BJ (cell line): Measurements from ENCODE around the gene JAGN1. TPM values are rescaled to one million over a fixed set of nuclear protein-coding genes. Genes with fewer than 3 reads are reported as not detected.
"Not testable (repeated sequence)": the region's sequence is repeated elsewhere in the genome, so short reads cannot be mapped to it uniquely, and the experiment has no call there.

ENCODE experiments used
- CTCF ChIA-PET: fragments of 350-600 bp; formaldehyde crosslinking; extraction: SDS; loops from one replicate; lab custom pipeline; 2021; ENCODE audit warnings: antibody characterized with exemption, inconsistent platforms; lab: Yijun Ruan, JAX
- POLR2A ChIA-PET: fragments of 300-600 bp; sonication (Branson Sonifier 250); formaldehyde crosslinking; extraction: SDS; loops from one replicate; lab custom pipeline; 2021; ENCODE audit warnings: antibody characterized with exemption; lab: Charles Lee
- DNase-seq: peaks from one replicate; pipeline ENCODE4 v3.0.0-alpha.2; 2011; ENCODE audit warnings: low read depth
- H3K27me3 ChIP-seq: 2 replicates; pipeline ENCODE4 v1.6.0; 2011; ENCODE audit warnings: low read length; ENCODE audit not compliant: control insufficient read depth, insufficient read depth
- H3K36me3 ChIP-seq: 2 replicates; pipeline ENCODE4 v1.5.1; 2011; ENCODE audit warnings: low read length; ENCODE audit not compliant: control insufficient read depth, insufficient read depth
- H3K4me3 ChIP-seq: 2 replicates; pipeline ENCODE4 v1.5.1; 2011; ENCODE audit warnings: low read depth, mild to moderate bottlenecking, control low read depth, low read length
- CTCF ChIP-seq: IDR thresholded peaks from 2 replicates; pipeline ENCODE4 v1.5.1; 2011; ENCODE audit warnings: low read depth, mild to moderate bottlenecking, control low read depth, inconsistent platforms, low read length, moderate library complexity; ENCODE audit not compliant: insufficient read depth
- polyA plus RNA-seq: library from polyadenylated mRNA; depleted of rRNA; stranded (reverse); fragments of >200 nt; gene quantifications from 2 replicates; pipeline ENCODE4 v1.2.3, GENCODE V29; 2011

JAGN1 gene
- polyA plus RNA-seq, 1 experiment, result 47.2 TPM

DNA sequence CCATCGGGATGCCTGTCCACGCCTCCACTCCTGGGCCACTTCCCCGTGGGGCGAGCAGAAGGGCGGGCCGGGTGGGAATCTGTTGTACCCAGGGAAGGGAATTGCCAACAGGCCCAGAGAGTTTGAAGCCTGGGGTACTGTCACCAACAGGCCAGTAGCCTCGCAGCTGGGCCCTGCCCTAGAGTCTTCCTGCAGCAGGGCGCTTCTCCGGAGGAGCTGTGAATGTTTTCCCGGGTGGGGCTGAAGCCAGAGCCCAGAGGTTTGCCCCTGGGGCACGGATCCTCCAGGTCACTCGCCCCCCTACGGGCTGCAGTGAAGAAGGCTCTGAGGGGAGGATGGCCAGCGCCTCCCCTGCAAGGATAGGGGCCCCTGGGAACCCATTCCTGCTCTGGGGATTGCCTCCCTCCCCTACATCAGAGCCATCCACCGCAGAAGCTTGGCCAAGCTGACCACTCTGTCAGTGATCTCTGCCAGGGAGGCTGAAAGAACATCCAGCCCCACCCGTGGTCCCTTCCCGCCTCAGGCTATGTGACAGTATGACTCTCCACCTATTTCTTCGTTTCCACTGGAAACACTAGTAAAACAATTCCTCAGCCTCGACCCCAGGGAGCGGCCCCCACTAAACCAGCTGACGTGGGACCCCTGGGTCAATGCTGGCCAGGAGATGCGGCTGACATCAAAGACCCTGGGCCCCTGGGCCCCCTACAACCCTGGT lies 27.2 kb upstream of the JAGN1 start:
- POLR2A ChIA-PET, result no interaction called here
- no peak for TF ChIP-seq CTCF
- CTCF ChIA-PET, result interaction anchor here (2.2 to 2.7 kb wide), 2 partner anchors 53 to 70 kb away, joined by 8 read pairs; partner anchors contain the start of genes CRELD1 and IL17RC
- Histone ChIP-seq H3K4me3 (peak overlapping the region; percentile 14), H3K27me3 (no peaks in the 10 kb centered on the region), H3K36me3 (no peaks in the 10 kb centered on the region)
- DNase-seq, result no peak

- H3K27me3 ChIP-seq, result no peaks in the 10 kb centered on the region
- peak; percentile 40 for DNase-seq
- no peak for TF ChIP-seq CTCF
- ChIA-PET POLR2A (no interaction called here), CTCF (interaction anchor here (1.0 to 2.7 kb wide), 6 partner anchors 20 to 68 kb away, joined by 3 to 8 read pairs (median 4); partner anchors contain the start of genes CRELD1 and IL17RC)
- no peak overlapping the region for H3K4me3 ChIP-seq
- H3K36me3 ChIP-seq, result no peaks in the 10 kb centered on the region
These were observed 26.0 kb upstream of the JAGN1 start for GRCh38 chr3:9864200-9864927.

DNA sequence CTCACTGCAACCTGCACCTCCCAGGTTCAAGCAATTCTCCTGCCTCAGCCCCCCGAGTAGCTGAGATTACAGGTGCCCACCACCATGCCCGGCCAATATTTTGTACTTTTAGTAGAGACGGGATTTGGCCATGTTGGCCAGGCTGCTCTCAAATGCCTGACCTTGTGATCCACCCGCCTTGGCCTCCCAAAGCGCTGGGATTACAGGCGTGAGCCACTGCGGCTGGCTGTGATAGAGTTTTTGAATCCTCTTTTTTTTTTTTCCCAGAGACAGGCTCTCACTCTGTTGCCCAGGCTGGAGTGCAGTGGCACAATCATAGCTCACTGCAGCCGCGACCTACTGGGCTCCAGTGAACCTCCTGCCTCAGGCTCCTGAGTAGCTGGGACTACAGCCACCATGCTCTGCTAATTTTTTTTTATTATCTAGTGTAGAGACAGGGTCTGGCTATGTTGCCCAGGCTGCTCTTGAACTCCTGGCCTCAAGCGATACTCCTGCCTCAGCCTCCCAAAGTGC lies 25.2 kb upstream of the JAGN1 start:
- CTCF ChIA-PET, result interaction anchor here (1.3 to 2.7 kb wide), 4 partner anchors 19 to 68 kb away, joined by 3 to 8 read pairs (median 6); partner anchors contain the start of genes CRELD1 and IL17RC
- DNase-seq, H3K4me3 ChIP-seq, H3K36me3 ChIP-seq, H3K27me3 ChIP-seq, POLR2A ChIA-PET: not testable (repeated sequence)

GRCh38 chr3:9866639-9867038 lies 23.8 kb upstream of the JAGN1 start:
- no peak for TF ChIP-seq CTCF
- Histone ChIP-seq H3K4me3 (no peak overlapping the region), H3K27me3 (no peaks in the 10 kb centered on the region), H3K36me3 (no peaks in the 10 kb centered on the region)
- POLR2A ChIA-PET, result no interaction called here
- DNase-seq, result no peak
- CTCF ChIA-PET, result interaction anchor here (1.0 to 2.1 kb wide), 2 partner anchors 12 to 13 kb away, joined by 3 to 5 read pairs; partner anchors contain the start of gene CIDEC

GRCh38 chr3:9867106-9867505 lies 23.3 kb upstream of the JAGN1 start:
- no peaks in the 10 kb centered on the region for H3K36me3 ChIP-seq
- ChIA-PET CTCF (interaction anchor here (1.1 to 2.1 kb wide), 2 partner anchors 11 to 13 kb away, joined by 3 to 5 read pairs; partner anchors contain the start of gene CIDEC), POLR2A (no interaction called here)
- no peak for TF ChIP-seq CTCF
- H3K27me3 ChIP-seq, result no peaks in the 10 kb centered on the region
- H3K4me3 ChIP-seq, result no peak overlapping the region
- DNase-seq, result no peak
